Measurements from ENCODE around the gene L3MBTL1.
A peak's percentile ranks its signal among the peaks of the same experiment; 100 is the strongest.
"Not testable (repeated sequence)": the region's sequence is repeated elsewhere in the genome, so short reads cannot be mapped to it uniquely, and the experiment has no call there.

The L3MBTL1 gene

DNA sequence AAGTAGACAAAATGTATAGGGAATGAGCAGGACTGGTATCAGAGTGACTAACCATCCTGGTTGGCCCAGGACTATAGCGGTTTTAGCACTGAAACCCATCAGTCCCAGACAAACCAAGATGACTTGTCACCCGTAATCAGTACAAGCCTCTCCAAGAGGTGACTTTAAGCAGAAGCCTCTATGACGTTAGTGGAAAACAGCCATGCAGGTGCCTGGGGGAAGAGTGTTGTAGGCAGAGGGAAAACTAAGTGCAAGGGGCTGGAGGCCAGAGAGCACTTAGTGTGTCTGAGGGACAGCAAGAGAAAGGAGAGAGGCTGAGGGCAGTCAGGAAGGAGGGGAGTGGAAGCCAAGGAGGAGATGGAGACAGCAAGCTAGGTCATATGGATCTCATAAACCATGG lies 53.5 kb downstream of the L3MBTL1 start:
- no peak for DNase-seq

DNA sequence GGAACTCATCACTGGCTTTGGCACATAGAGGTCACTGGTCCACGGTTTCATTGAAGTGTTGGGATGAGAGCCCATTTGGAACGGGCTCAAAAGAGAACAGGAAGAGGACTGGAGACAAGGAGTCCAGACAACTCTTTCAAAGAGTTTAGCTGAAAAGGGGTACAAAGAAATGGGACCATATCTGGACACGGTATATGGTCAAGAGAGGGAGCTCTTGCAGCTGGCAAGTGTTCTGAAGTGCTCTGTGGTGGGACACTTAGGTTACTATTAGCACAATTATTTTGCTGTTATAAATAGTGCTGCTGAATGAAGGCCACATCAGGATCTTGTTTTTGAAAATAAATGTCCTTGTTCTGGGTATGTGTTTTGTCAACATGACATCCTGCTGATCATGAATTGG lies 55.9 kb downstream of the L3MBTL1 start:
- DNase-seq, result no peak

DNA sequence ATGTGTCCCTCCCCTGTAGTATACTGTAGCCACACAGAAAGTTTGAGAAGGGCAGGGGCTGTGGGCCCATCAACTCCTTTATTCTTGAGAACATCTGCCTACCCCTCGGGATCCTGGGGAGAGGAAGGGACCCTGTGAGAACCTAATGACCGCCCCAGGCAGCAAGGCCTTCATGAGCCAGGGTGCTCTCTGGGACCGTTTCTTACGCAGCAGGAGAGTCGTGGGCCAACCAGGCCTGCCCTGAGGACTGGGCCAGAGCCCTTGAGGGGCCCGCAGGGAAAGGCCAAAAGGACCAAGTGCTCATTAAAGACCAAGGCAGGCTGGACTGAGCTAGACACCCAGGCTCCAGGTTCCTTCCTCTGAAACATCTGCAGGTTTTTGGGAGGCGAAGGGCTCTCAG lies 56.5 kb downstream of the L3MBTL1 start:
- DNase-seq, result no peak

DNA sequence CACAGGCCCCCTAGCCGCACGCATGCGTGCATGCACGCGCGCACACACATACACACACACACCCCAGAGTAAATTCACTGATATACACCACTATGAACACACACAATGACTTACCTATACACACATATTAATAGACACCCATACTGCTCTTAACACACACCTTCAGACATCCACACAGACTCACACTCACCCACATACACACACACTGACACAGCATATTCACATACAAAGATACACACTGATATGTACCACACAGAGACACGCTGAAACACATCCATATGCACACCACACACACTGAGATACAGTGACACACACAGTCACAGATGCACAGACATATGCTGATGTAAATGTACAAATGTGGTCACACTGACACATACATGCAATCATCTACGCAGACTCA lies 57.0 kb downstream of the L3MBTL1 start:
- no peak for DNase-seq

DNA sequence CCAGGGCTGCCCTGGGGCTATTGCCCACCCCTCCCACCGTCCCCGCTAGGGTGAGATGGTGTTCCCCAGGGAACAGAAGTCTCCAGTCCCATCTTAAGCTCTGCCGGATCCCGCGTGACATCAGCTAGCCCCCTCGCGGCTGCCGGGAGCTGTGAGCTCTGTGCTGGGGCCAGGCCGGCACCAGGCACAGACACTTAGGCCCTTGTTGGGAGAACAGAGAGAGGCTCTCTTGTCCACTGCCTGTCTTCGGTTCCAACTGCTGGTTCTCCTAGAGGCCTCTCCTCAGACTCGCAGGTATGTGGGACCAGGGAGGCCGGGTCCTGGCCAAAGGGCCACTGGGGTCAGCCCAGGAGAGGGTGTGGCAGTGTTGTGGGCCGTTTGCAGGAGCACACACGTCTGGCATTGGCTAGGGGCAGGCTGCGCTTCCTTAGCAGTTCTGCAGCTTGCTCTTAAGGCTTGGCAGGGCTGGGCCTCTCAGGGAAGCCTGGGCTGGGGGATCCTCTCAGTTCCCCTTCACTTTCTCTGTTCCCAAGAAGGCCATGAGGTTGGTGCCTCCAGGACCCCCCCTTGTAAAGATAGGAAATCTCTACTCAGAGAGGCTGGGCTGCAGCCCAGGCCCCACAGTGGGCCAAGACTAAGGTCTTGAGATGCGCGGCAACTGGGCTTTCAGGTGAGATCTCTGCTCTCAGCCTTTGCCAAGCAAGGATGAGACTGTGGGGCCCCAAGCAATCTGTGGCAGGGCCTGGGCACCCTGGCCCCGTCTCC lies 57.7 kb downstream of the L3MBTL1 start:
- DNase-seq, result no peak

DNA sequence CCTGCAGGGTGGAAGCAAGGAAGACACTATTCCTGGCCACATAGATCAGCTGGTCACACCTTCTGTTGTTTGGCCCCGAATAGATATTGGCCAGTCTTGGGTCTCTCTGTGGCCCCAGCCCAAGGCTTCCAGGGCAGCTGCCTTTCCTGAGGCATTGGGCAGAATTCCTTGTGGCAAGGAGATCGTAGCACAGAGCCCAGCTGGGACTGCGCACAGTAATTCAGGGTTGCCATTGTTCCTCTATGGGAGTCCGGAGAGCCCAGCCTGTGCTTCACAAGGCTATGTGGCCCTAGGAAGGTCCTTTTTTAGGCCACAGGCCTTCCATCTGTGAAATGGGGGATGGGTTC lies 58.2 kb downstream of the L3MBTL1 start:
- DNase-seq, result no peak

DNA sequence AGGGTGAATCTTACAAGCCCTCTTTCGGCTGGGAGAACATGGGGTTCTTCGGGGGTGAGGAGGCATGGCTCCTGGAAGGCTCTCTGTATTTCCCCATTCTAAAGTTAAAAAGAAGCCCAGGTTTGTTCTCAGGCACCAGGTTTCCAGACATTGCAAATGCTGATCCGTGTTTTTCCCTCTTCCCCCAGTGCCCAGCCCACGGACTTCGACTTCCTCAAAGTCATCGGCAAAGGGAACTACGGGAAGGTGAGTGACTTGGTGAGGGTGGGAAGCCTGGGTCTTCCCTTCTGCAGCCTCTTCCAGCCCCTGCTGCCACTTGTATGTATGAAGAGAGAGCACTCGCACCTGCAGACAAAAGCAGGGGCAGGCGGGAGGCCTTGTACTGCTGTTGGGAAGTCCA lies 60.0 kb downstream of the L3MBTL1 start:
- DNase-seq, result no peak

DNA sequence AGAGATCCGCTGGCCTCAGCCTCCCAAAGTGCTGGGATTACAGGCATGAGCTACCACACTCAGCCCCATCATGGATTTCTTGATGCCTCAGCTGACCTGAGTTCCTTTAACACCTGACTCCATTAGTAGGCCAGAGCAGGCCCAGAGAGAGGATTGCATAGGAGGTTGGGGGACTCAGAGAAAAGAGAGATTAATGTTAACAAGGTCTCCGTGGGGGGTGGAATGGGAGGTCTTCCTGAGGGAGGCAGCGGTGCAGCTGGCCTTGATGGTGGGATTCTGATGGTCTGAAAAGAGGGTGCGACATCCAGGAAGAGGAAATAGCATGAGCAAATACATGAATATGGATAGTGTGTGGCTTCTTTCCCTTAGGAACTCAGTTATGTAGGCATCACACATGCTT lies 61.2 kb downstream of the L3MBTL1 start:
- DNase-seq, result no peak

DNA sequence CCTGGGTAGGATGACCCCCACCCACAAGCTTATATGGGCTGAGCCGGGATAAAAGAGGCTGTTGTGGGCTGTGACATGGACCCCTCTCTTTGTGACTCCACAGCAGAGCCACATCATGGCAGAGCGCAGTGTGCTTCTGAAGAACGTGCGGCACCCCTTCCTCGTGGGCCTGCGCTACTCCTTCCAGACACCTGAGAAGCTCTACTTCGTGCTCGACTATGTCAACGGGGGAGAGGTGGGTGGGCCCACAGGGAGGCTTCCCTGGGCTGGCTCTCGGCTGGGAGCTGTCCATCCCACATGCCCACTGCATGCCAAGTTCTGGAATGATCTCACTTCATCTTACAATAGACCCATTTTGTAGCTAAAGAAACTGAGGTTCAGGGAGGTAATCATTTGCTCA lies 61.8 kb downstream of the L3MBTL1 start:
- no peak for DNase-seq

DNA sequence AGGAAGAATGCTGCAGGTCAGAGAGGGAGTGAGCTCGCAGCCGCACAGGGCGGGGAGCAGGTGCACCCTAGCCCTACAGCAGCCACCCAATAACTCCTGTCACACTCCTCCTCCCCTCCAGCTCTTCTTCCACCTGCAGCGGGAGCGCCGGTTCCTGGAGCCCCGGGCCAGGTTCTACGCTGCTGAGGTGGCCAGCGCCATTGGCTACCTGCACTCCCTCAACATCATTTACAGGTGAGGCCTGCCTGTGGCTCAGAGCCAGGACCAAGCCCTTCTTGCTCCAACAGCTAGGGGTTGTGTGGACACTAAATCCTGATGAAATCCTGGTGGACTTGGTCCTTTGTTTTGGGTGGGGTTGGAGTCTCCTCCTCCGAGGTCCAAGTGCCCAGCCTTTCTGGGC lies 63.0 kb downstream of the L3MBTL1 start:
- DNase-seq, result no peak

DNA sequence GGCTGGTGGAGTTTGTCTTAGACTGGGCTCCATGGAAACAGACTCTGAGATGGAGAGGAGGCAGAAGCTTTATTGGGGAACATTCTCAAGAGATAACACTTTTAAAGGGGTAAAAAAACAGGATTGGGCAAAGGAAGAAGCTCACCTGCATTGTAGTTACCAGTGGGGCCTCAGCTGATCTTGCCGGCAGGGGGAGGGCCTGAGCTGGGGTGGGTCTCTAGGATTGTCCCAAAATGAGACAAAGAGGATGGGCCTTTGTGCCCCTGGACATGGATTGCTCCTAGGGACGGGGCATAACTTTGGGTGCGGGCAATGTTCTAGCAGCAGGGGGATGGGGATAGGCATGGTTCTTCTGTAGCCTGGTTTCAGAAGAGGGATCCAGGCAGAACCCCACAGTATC lies 63.8 kb downstream of the L3MBTL1 start:
- no peak for DNase-seq

DNA sequence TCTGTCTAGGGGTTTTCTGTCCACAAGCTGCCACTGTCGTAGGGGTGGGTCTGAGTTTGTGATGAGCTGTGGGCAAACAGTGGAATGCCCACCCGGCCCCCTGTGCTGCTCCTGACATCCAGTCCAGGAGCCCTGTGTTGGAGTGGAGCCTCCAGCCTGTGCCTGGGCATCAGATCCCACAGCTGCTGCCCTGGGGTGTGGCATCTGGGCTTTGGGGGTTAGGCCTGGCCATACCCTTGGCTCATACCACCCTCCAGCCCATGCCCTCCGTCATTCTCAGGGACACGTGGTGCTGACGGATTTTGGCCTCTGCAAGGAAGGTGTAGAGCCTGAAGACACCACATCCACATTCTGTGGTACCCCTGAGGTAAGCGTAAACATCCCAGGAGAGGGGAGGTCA lies 64.3 kb downstream of the L3MBTL1 start:
- no peak for DNase-seq

DNA sequence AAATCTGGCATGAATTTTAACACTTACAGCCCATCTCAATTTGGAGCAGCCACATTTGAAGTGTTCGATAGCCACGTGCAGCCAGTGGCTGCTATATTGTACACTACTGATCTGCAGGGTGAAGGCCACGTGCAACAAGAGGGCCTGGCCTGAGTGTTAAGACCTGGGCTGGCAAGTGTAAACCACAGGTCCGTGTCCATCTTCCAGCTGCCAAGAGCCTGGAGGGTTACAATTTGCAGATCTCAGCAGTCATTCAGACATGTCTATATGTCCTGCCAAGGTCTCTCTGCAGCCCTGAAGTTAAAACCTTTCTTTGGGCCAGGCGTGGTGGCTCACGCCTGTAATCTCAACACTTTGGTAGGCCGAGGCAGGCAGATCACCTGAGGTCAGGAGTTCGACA lies 65.4 kb downstream of the L3MBTL1 start:
- DNase-seq, result no peak

DNA sequence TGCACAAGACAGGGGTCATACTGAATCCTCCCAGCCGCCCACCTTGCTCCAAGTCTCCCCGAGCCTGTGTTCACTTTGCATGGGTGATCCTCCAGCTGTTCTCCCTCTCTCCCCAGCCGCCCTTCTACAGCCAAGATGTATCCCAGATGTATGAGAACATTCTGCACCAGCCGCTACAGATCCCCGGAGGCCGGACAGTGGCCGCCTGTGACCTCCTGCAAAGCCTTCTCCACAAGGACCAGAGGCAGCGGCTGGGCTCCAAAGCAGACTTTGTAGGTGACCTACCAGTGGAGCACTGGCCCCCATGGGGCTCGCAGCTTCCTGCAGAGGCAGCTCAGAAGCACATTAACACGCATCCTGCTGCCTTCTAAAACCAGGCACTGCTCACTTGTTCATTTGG lies 68.6 kb downstream of the L3MBTL1 start:
- DNase-seq, result no peak

DNA sequence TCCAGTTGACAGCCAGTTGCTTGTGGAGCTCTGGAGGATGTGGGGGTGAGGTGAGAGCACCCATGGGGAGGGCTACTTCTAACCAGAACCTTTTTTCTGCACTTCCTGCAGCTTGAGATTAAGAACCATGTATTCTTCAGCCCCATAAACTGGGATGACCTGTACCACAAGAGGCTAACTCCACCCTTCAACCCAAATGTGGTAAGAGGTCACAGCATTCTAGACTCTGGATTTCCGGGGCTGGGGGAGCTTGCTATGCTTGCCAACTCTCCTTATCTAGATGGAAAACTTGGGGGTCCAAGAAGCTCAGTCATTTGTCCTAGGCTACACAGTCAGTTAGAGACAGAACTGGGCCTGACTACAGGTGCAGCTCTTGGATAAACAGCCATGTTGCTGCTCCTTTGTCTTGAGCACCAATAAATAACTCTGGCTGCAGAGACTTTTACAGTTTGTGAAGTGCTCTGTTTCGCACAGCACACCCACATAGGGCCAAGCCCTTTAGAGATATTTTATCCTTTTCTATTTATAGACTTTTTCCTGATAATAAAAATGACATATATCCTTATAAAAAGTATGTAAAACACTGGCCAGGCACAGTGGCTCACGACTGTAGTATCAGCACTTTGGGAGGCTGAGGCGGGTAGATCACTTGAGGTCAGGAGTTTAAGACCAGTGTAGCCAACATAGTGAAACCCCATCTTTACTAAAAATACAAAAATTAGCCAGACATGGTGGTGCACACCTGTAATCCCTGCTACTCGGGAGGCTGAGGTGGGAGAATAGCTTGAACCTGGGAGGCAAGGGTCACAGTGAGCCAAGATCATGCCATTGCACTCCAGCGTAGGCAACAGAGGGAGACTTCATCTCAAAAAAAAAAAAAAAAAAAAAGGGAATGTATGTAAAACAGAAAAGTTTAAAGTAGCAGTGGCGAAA lies 72.6 kb downstream of the L3MBTL1 start:
- no peak for DNase-seq

DNA sequence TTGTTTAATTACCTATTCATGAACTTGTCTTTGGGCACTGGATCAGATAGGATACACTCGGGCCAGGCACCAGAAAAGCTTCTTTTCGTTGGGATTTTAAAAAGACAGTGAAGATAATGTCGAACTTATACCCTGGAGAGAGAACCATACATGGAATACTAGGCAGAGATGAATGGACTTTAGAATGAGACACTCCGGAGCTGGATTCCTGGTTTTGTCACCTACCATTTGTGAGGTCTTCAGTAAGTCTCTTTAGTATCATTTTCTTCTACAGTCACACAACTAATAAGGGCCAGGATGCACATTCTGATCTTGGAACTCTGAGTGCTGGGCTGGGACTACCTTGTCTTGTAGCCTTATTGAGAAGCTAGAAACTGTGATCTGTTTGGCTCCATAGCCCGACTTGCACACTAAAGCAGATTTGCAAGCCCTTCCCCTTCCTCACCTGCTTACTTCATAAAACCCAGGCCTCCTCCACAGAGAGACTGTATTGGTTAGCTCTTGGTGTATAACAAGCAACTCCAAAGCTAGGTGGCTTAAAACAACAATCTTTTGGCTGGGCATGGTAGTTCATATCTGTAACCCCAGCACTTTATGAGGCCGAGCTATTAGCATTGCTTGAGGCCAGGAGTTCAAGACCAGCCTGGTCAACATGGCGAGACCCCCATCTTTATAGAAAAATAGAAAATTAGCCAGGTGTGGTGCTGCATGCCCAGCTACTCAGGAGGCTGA lies 75.8 kb downstream of the L3MBTL1 start:
- no peak for DNase-seq

DNA sequence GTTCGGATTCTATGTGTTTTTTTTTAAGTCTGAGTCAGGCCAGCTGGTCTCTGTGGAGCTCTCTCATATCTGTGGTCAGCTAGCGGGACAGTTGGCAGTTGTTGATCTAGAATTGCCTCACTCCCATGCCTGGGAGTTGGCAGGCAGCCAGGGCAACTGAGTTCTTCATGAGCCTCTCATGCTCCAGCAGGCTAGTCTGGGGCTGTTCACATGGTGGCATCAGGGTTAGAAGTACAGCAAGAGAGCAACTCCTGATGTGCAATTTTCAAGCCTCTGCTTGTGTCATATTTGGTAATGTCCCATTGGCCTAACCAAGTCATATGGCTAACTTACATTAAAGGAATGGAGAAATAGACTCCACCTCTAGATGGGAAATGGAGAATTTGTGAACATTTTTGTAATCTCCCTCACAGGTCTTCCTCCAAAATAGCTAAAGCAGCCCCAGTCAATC lies 76.5 kb downstream of the L3MBTL1 start:
- DNase-seq, result peak; percentile 87

DNA sequence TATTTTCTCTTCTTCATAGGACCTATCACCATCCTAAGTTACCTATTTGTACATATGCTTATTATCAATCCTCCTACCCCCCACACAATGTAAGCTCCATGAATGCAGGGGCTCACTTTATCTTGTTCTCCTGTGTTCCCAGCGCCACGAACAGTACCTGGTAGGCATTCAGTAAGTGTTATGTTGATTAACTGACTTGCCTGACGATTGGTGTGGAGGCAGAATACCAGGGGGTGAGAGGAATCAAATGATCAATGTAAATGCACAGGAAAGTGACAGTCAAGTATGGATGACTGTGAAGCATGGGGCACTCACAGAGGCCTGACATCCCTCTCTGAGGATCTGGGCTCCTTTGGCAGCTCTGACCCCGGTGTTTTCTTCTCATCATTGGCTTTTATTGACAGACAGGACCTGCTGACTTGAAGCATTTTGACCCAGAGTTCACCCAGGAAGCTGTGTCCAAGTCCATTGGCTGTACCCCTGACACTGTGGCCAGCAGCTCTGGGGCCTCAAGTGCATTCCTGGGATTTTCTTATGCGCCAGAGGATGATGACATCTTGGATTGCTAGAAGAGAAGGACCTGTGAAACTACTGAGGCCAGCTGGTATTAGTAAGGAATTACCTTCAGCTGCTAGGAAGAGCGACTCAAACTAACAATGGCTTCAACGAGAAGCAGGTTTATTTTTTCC lies 77.1 kb downstream of the L3MBTL1 start:
- DNase-seq, result peak; percentile 66

DNA sequence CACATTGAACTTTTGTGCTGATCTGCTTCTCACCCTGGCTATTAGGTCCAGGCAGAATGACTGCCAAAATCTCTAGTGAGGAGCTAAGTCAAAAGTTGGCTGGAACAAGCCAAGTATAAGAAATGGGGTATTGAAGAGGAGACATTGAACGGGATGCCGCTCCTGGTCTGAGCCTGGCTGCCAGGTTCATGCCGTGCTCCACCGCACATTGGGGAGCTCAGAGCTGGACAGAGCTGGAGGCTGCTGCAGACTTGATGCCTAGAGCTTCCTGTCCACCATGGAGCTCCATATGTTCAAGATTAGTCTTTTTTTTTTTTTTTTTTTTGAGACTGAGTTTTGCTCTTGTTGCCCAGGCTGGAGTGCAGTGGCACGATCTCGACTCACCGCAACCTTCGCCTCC lies 79.1 kb downstream of the L3MBTL1 start:
- no peak for DNase-seq

DNA sequence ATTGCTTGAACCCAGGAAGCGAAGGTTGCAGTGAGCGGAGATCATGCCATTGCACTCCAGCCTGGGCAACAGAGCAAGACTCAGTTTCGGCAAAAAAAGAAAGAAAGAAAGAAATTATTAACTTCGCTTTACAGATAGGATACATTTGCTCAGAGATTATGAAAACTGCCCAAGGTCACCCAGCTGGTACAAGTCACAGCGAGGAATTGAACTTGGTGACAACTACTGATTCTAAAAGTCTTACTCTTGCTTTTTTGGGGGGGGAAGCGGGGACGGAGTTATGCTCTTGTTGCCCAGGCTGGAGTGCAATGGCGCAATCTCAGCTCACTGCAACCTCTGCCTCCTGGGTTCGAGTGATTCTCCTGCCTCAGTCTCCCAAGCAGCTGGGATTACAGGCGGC lies 81.0 kb downstream of the L3MBTL1 start:
- not testable (repeated sequence) for DNase-seq

DNA sequence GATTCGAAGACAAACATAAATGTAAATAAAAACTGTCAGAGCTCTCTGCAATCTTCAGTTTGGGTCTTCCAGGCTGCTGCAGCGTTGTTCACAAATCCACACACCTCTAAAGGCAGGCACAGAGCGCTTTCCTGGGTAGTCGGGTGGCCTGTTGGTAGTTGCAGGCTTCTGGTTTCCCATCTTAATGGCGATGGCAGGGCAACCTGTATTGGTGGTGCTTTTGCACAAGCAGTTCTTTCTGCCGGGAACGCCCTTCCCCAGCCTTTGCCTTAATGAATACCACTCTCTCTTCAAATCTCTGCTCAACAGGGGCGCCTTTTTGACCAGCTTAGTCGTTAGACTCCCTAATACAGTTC lies 82.5 kb downstream of the L3MBTL1 start:
- no peak for DNase-seq

DNA sequence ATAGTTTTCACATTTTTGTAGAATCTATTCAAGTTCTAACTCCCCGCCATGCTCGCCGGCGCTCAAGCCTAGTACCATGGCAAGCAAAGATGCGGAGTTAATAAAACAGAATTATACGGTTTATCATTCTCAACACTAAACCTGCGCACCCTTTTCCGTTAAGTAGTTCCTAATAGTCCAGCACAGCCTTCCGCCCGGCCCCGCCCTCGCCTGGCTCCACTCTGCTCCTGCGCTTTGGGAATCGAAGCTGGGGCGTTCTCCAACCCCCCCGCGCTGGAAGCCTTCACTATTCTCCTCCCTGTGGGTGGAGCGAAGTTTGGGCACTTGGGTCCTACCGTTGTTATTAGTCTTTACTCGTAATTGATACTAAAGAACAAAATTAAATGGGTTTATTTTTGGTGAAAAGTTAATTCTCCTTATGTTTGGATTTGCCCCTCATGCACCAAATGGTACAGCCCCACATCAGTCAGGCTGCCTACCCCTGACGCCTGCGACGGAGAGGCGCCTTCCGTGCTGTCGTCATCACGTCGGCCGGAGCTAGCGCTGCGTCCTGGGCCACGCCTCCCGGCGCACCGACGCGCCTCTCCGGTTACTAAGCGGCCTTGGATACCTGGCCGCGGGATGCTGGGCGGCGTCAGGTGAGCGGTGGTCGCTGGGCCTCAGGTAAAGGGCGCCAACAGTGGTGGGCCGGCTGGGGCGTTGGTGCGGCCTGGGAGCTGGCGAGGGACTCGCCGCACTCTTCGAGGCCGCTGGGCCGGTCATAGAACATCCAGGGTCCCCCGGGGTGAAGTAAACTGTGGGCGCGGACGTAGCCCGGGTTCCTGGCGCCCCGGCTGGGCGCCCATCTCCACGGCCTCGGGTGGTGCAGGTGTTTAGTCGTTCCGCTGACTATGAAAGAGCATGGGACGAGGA lies 83.2 kb downstream of the L3MBTL1 start, which contains the start of gene IFT52:
Gene IFT52 (plus strand): TSS at position 546 of the 912 bp plus-strand sequence. CDS start 3,762 bp downstream, outside the sequence.
- DNase-seq, result peak; percentile 91

Data from fibroblast of skin of right biceps (primary cell).